Liver (tissue), 9 donors: ENCODE data around the gene CHRM5. TPM values are rescaled to one million over a fixed set of nuclear protein-coding genes. Genes with fewer than 3 reads are reported as not detected.
A peak's percentile ranks its signal among the peaks of the same experiment; 100 is the strongest.

Experiments
- DNase-seq: peaks from one replicate; pipeline ENCODE4 v3.0.0-alpha.2; 2017; ENCODE audit warnings: low spot score
- H3K27ac ChIP-seq, 2 donors: one replicate each; pipeline ENCODE4 v1.7.0; 2013; ENCODE audit warnings: inconsistent platforms in 2 of 2, low read length in 2 of 2, control low read depth in 1 of 2, low read depth in 1 of 2, mild to moderate bottlenecking in 1 of 2
- H3K27me3 ChIP-seq, 4 donors: one replicate each; pipeline versions ENCODE4 v1.6.1 to v1.7.0; 2013; ENCODE audit warnings: low read length in 3 of 4, inconsistent platforms in 1 of 4, mild to moderate bottlenecking in 1 of 4, moderate library complexity in 1 of 4; ENCODE audit not compliant: control insufficient read depth in 4 of 4, insufficient read depth in 4 of 4
- H3K36me3 ChIP-seq, 4 donors: one replicate each; pipeline versions ENCODE4 v1.6.1 to v1.7.0; 2013; ENCODE audit warnings: low read length in 3 of 4, mild to moderate bottlenecking in 3 of 4, low read depth in 1 of 4, moderate library complexity in 1 of 4; ENCODE audit not compliant: control insufficient read depth in 4 of 4, insufficient read depth in 3 of 4
- H3K4me1 ChIP-seq, 4 donors: one replicate each; pipeline versions ENCODE4 v1.6.1 to v1.7.0; 2013; ENCODE audit warnings: low read length in 3 of 4, mild to moderate bottlenecking in 3 of 4, moderate library complexity in 1 of 4; ENCODE audit not compliant: control insufficient read depth in 4 of 4, insufficient read depth in 4 of 4
- H3K4me3 ChIP-seq, 3 donors: one replicate each; pipeline versions ENCODE4 v1.6.1 to v1.7.0; 2013; ENCODE audit warnings: low read length in 3 of 3, control low read depth in 1 of 3, low read depth in 1 of 3, mild to moderate bottlenecking in 1 of 3
- H3K9ac ChIP-seq, 2 donors: one replicate each; pipeline ENCODE4 v1.7.0; 2013; ENCODE audit warnings: low read length in 2 of 2, mild to moderate bottlenecking in 2 of 2, moderate library complexity in 2 of 2, control low read depth in 1 of 2, low read depth in 1 of 2
- H3K9me3 ChIP-seq, 4 donors: one replicate each; pipeline versions ENCODE4 v1.6.1 to v1.7.0; 2013; ENCODE audit warnings: low read length in 3 of 4; ENCODE audit not compliant: control insufficient read depth in 4 of 4
- CTCF ChIP-seq: fragments of 150-350 bp; IDR thresholded peaks from 2 replicates; pipeline ENCODE4 v1.5.1; 2017; ENCODE audit warnings: improper control_type of control experiment, low read depth, low read length; ENCODE audit not compliant: missing input control
- EGR1 ChIP-seq, 2 donors: IDR thresholded peaks; 2 replicates each; pipeline ENCODE4 v1.6.1; 2016 to 2018; ENCODE audit warnings: antibody characterized with exemption in 2 of 2, low read depth in 2 of 2
- FOXA1 ChIP-seq: IDR thresholded peaks from 2 replicates; pipeline ENCODE4 v1.6.1; 2016; ENCODE audit warnings: antibody characterized with exemption
- FOXA2 ChIP-seq: IDR thresholded peaks from 2 replicates; pipeline ENCODE4 v1.6.1; 2016; ENCODE audit warnings: antibody characterized with exemption
- GABPA ChIP-seq, 2 donors: IDR thresholded peaks in 1 of 2; conservative IDR thresholded peaks in 1 of 2; 2 replicates each; pipeline ENCODE4 v1.6.1; 2016; ENCODE audit warnings: antibody characterized with exemption in 2 of 2, mild to moderate bottlenecking in 1 of 2, moderate library complexity in 1 of 2
- HNF4A ChIP-seq, 2 donors: conservative IDR thresholded peaks; 2 replicates each; pipeline ENCODE4 v1.6.1; 2016; ENCODE audit warnings: antibody characterized with exemption in 2 of 2, mild to moderate bottlenecking in 2 of 2
- HNF4G ChIP-seq: IDR thresholded peaks from 2 replicates; pipeline ENCODE4 v1.6.1; 2016; ENCODE audit warnings: antibody characterized with exemption
- JUND ChIP-seq, 2 donors: IDR thresholded peaks; 2 replicates each; pipeline ENCODE4 v1.6.1; 2016; ENCODE audit warnings: antibody characterized with exemption in 2 of 2
- MAX ChIP-seq: IDR thresholded peaks from 2 replicates; pipeline ENCODE4 v1.6.1; 2016; ENCODE audit warnings: antibody characterized with exemption
- NR2F2 ChIP-seq: IDR thresholded peaks from 2 replicates; pipeline ENCODE4 v1.6.1; 2016; ENCODE audit warnings: antibody characterized with exemption
- RAD21 ChIP-seq, 2 donors: IDR thresholded peaks; 2 replicates each; pipeline ENCODE4 v1.6.1; 2016; ENCODE audit warnings: antibody characterized with exemption in 2 of 2, mild to moderate bottlenecking in 2 of 2
- REST ChIP-seq: IDR thresholded peaks from 2 replicates; pipeline ENCODE4 v1.6.1; 2016; ENCODE audit warnings: antibody characterized with exemption, mild to moderate bottlenecking
- RXRA ChIP-seq, 2 donors: IDR thresholded peaks; 2 replicates each; pipeline ENCODE4 v1.6.1; 2017 to 2018; ENCODE audit warnings: antibody characterized with exemption in 2 of 2, mild to moderate bottlenecking in 1 of 2
- SP1 ChIP-seq: IDR thresholded peaks from 2 replicates; pipeline ENCODE4 v1.6.1; 2018; ENCODE audit warnings: antibody characterized with exemption, mild to moderate bottlenecking
- TAF1 ChIP-seq: conservative IDR thresholded peaks from 2 replicates; pipeline ENCODE4 v1.6.1; 2016; ENCODE audit warnings: antibody characterized with exemption, mild to moderate bottlenecking
- YY1 ChIP-seq: IDR thresholded peaks from 2 replicates; pipeline ENCODE4 v1.6.1; 2016; ENCODE audit warnings: antibody characterized with exemption, mild to moderate bottlenecking
- ZBTB33 ChIP-seq: IDR thresholded peaks from 2 replicates; pipeline ENCODE4 v1.6.1; 2016; ENCODE audit warnings: antibody characterized with exemption
- WGBS: extraction: QIAGEN DNeasy Blood & Tissue Kit; methylation state at CpG from one replicate; pipeline ENCODE4 v1.1.7; 2013; 5-methylcytosine and 5-hydroxymethylcytosine counted together
- polyA plus RNA-seq, 2 donors: library from polyadenylated mRNA; stranded (reverse) in 1 of 2; unstranded in 1 of 2; fragments of 200-250 nt in 1 of 2; fragments of >200 nt in 1 of 2; fragmentation: Nextera tagmentation in 1 of 2; extraction: Ambion mirVana in 1 of 2; gene quantifications; one replicate each; pipeline versions ENCODE4 v1.2.1 to v1.2.3, GENCODE V29; 2013 to 2015
- total RNA-seq, 2 donors: library from RNA; depleted of rRNA; stranded (reverse); fragments of >200 nt; gene quantifications; one replicate each; pipeline ENCODE4 v1.2.3, GENCODE V29; 2014
- donor health status: healthy.
- donor health status: healthy.
- donor health status: healthy.
- donor health status: healthy.
- donor health status: healthy.

CHRM5 gene
- total and polyA plus RNA-seq, 4 donors, result 0.38 TPM; not detected in 3

- WGBS, result 92% methylated on average over 10 of the region's 10 CpGs
- no peaks in the 10 kb centered on the region for H3K9me3 ChIP-seq
- no peaks in the 10 kb centered on the region for H3K27me3 ChIP-seq
- H3K36me3 ChIP-seq, result no peaks in the 10 kb centered on the region
- TF ChIP-seq NR2F2, result no peak
- no peak for TF ChIP-seq YY1
- TF ChIP-seq REST, result no peak
- TF ChIP-seq JUND (IDR thresholded peaks at IDR 0.05), result no peak
- TF ChIP-seq EGR1 (IDR thresholded peaks at IDR 0.05; ENCODE audit: low read depth in 2 of 2), result no peak
- TF ChIP-seq RXRA (IDR thresholded peaks at IDR 0.05), result no peak
- no peak for TF ChIP-seq FOXA2
- no peak for TF ChIP-seq TAF1
- no peak for TF ChIP-seq MAX
- no peak for TF ChIP-seq GABPA (IDR thresholded peaks at IDR 0.05 in 1 of 2, conservative IDR thresholded peaks at IDR 0.05 in 1 of 2)
- no peak for TF ChIP-seq HNF4A (conservative IDR thresholded peaks at IDR 0.05)
- TF ChIP-seq FOXA1, result no peak
- DNase-seq, result no peak
- H3K9ac ChIP-seq, result no peak overlapping the region
- no peak overlapping the region for H3K4me3 ChIP-seq
- H3K27ac ChIP-seq, result no peak overlapping the region
- H3K4me1 ChIP-seq, result no peaks in the 10 kb centered on the region
These were observed 63.9 kb downstream of the CHRM5 start for GRCh38 chr15:34031987-34032760.

- peak; percentile 78 for DNase-seq
- H3K9me3 ChIP-seq, result no peaks in the 10 kb centered on the region
- no peaks in the 10 kb centered on the region for H3K36me3 ChIP-seq
- H3K27me3 ChIP-seq, result no peaks in the 10 kb centered on the region
- H3K4me1 ChIP-seq, result peaks cover 0 to 15% (median 8%) of the 10 kb centered on the region in 4 donors
- peak overlapping the region; percentile 67 to 87 (median 69) for H3K4me3 ChIP-seq
- peak overlapping the region; percentile 34 to 96 for H3K9ac ChIP-seq
- WGBS, result 1% methylated on average over 69 of the region's 70 CpGs
- H3K27ac ChIP-seq, result peak overlapping the region; percentile 60 to 65
- TF ChIP-seq HNF4G, result no peak
- no peak for TF ChIP-seq SP1
- TF ChIP-seq REST, result no peak
- TF ChIP-seq NR2F2, result no peak
- no peak for TF ChIP-seq FOXA1
- no peak for TF ChIP-seq RAD21 (IDR thresholded peaks at IDR 0.05)
- no peak for TF ChIP-seq GABPA (IDR thresholded peaks at IDR 0.05 in 1 of 2, conservative IDR thresholded peaks at IDR 0.05 in 1 of 2)
- no peak for TF ChIP-seq FOXA2
- no peak for TF ChIP-seq YY1
- TF ChIP-seq ZBTB33, result no peak
- TF ChIP-seq EGR1 (IDR thresholded peaks at IDR 0.05; ENCODE audit: low read depth in 2 of 2), result no peak
- peak; percentile 50 to 64 for TF ChIP-seq RXRA (IDR thresholded peaks at IDR 0.05)
- no peak for TF ChIP-seq CTCF
- TF ChIP-seq TAF1, result peak; percentile 18
- peak; percentile 61 to 77 for TF ChIP-seq HNF4A (conservative IDR thresholded peaks at IDR 0.05)
- no peak for TF ChIP-seq MAX
These were observed 70.0 kb downstream of the CHRM5 start for GRCh38 chr15:34038023-34038870.
